NCI-H2029 (cell line): ENCODE results near the gene WDR82.

Source experiments
- DNase-seq: peaks from one replicate; lab custom pipeline; 2025; lab: John Stamatoyannopoulos, UW

WDR82 gene

GRCh38 chr3:52237006-52237656 lies 41.3 kb downstream of the WDR82 start:
- DNase-seq: no peak

- DNase-seq: no peak
These were observed 42.0 kb downstream of the WDR82 start for GRCh38 chr3:52236424-52236886.

GRCh38 chr3:52234516-52235447 lies 43.7 kb downstream of the WDR82 start:
- no peak for DNase-seq

- no peak for DNase-seq
These were observed 44.5 kb downstream of the WDR82 start for GRCh38 chr3:52233968-52234367.

- no peak for DNase-seq
These were observed 45.3 kb downstream of the WDR82 start for GRCh38 chr3:52233108-52233591.

- DNase-seq: no peak
These were observed 46.0 kb downstream of the WDR82 start for GRCh38 chr3:52232279-52233107.

- DNase-seq: peak; percentile 20
These were observed 46.8 kb downstream of the WDR82 start for GRCh38 chr3:52231502-52232278.

- DNase-seq: no peak
These were observed 47.5 kb downstream of the WDR82 start for GRCh38 chr3:52230889-52231499.

GRCh38 chr3:52230461-52230860 lies 48.0 kb downstream of the WDR82 start:
- no peak for DNase-seq

- DNase-seq: no peak
These were observed 48.8 kb downstream of the WDR82 start for GRCh38 chr3:52229656-52230055.

GRCh38 chr3:52228751-52229291 lies 49.6 kb downstream of the WDR82 start:
- DNase-seq: no peak

GRCh38 chr3:52228266-52228665 lies 50.2 kb downstream of the WDR82 start:
- no peak for DNase-seq

- no peak for DNase-seq
These were observed 50.7 kb downstream of the WDR82 start for GRCh38 chr3:52227766-52228165.

- DNase-seq: no peak
These were observed 51.3 kb downstream of the WDR82 start for GRCh38 chr3:52227117-52227516.

- DNase-seq: no peak
These were observed 52.1 kb downstream of the WDR82 start for GRCh38 chr3:52226229-52226817.

GRCh38 chr3:52225452-52226228 lies 52.8 kb downstream of the WDR82 start, which contains the start of gene TLR9:
TLR9 (minus strand) TSS chr3:52225645; CDS start chr3:52225529, 116 bp downstream.
- no peak for DNase-seq

GRCh38 chr3:52223449-52224408 lies 54.7 kb downstream of the WDR82 start:
- DNase-seq: no peak
